ENCODE data around the gene SRD5A1. TPM values are rescaled to one million over a fixed set of nuclear protein-coding genes. Genes with fewer than 3 reads are reported as not detected.

The SRD5A1 gene
- total RNA-seq, 4 donors from 2014 or later, result 3.0 to 7.5 (median 5.0) TPM

DNA sequence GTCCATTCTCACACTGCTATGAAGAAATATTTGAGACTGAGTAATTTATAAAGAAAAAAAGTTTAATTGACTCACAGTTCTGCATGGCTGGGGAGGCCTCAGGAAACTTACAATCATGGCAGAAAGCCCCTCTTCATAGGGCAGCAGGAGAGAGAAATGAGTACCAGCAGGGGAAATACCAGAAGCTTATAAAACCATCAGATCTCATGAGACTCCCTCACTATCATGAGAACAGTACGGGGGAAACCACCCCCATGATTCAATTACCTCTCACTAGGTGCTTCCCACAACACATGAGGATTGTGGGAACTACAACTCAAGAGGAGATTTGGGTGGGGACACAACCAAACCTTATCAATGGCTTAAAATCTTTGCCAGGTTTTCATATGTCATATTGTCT, 59.7 kb downstream of the SRD5A1 start:
- TF ChIP-seq POLR2A (IDR thresholded peaks at IDR 0.05), result no peak
- no peak for TF ChIP-seq CTCF (IDR thresholded peaks at IDR 0.05)
- H3K4me3 ChIP-seq (replicated peaks in 1 of 3), result no peak overlapping the region
- DNase-seq, result no peak
- H3K27me3 ChIP-seq, result no peaks in the 10 kb centered on the region
- 64% methylated on average over 1 of the region's 1 CpG for WGBS, 2 donors
- no peak overlapping the region for H3K27ac ChIP-seq
- no peaks in the 10 kb centered on the region for H3K9me3 ChIP-seq
- H3K36me3 ChIP-seq, result no peaks in the 10 kb centered on the region
- no peaks in the 10 kb centered on the region for H3K4me1 ChIP-seq
- intact Hi-C loops (cut with DNase I), result no loop called here

- no peaks in the 10 kb centered on the region for H3K9me3 ChIP-seq
- H3K4me3 ChIP-seq (replicated peaks in 1 of 3), result no peak overlapping the region
- H3K4me1 ChIP-seq, result no peaks in the 10 kb centered on the region
- 82 to 90% methylated on average over 1 of the region's 1 CpG for WGBS, 2 donors
- no peaks in the 10 kb centered on the region for H3K36me3 ChIP-seq
- no peaks in the 10 kb centered on the region for H3K27me3 ChIP-seq
- TF ChIP-seq POLR2A (IDR thresholded peaks at IDR 0.05), result no peak
- no peak for DNase-seq
- intact Hi-C loops (cut with DNase I), result no loop called here
- no peak overlapping the region for H3K27ac ChIP-seq
Observed at GRCh38 chr5:6698696-6699095, 65.5 kb downstream of the SRD5A1 start.

DNA sequence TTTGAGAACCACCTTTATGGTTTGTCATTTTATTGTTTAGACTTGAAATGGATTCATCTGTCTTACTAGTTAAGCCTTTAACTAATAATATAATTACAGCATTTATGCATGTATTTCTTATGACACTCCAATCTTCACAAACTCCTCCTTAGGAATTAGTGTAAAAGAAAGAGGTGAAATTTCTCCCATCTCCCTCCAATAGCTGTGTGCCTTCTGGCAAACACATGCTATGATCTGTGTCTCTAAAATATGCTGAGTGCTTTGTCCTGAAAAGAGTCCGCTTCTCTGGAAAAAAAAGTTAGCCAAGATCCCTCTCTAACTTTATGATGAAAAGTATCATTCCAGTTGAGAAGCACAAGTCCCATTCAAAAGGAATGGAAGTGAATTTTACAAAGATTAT, 66.1 kb downstream of the SRD5A1 start:
- no peak overlapping the region for H3K27ac ChIP-seq
- H3K27me3 ChIP-seq, result no peaks in the 10 kb centered on the region
- DNase-seq, result no peak
- TF ChIP-seq CTCF (IDR thresholded peaks at IDR 0.05), result no peak
- TF ChIP-seq POLR2A (IDR thresholded peaks at IDR 0.05), result no peak
- no peak overlapping the region for H3K4me3 ChIP-seq (replicated peaks in 1 of 3)
- intact Hi-C loops (cut with DNase I), result no loop called here
- no peaks in the 10 kb centered on the region for H3K9me3 ChIP-seq
- peaks cover 0 to 5% of the 10 kb centered on the region in 2 donors for H3K4me1 ChIP-seq
- no peaks in the 10 kb centered on the region for H3K36me3 ChIP-seq
- 77 to 86% methylated on average over 1 of the region's 1 CpG for WGBS, 2 donors

DNA sequence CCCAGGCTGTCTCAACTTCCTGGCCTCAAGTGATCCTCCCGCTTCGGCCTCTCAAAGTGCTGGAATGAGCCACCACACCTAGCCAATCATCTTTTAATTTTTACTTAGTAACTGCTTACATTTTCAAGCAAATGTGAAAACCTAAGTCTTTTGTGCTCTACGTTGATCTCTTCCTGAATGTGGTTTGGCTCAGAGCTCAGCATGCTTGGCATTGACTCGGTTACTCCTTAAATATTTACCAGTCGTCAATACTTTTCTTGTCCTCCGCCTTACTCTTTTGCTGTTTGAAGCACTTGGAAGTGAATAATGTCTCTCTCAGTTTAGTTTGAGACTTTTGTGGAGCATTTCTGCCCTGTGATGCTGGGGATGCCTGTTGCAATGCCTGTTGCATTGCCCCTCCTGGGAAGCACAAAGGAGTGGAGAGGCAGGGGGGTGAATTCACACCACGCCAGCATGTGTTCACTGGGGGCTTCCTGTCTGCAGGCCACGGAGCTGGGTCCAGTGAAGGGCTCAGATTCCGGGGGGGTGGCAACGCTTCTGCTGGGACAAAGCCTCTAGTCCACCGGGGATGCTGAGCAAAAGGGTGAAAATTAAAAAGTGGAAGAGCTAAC, 66.9 kb downstream of the SRD5A1 start:
- H3K27me3 ChIP-seq, result no peaks in the 10 kb centered on the region
- DNase-seq, result no peak
- peaks cover 0 to 13% of the 10 kb centered on the region in 2 donors for H3K4me1 ChIP-seq
- intact Hi-C loops (cut with DNase I), result no loop called here
- 54 to 59% methylated on average over 11 of the region's 11 CpGs for WGBS, 2 donors
- no peak overlapping the region for H3K4me3 ChIP-seq (replicated peaks in 1 of 3)
- TF ChIP-seq CTCF (IDR thresholded peaks at IDR 0.05) (no peak), POLR2A (IDR thresholded peaks at IDR 0.05) (no peak)
- H3K27ac ChIP-seq, result no peak overlapping the region
- no peaks in the 10 kb centered on the region for H3K36me3 ChIP-seq
- no peaks in the 10 kb centered on the region for H3K9me3 ChIP-seq

DNA sequence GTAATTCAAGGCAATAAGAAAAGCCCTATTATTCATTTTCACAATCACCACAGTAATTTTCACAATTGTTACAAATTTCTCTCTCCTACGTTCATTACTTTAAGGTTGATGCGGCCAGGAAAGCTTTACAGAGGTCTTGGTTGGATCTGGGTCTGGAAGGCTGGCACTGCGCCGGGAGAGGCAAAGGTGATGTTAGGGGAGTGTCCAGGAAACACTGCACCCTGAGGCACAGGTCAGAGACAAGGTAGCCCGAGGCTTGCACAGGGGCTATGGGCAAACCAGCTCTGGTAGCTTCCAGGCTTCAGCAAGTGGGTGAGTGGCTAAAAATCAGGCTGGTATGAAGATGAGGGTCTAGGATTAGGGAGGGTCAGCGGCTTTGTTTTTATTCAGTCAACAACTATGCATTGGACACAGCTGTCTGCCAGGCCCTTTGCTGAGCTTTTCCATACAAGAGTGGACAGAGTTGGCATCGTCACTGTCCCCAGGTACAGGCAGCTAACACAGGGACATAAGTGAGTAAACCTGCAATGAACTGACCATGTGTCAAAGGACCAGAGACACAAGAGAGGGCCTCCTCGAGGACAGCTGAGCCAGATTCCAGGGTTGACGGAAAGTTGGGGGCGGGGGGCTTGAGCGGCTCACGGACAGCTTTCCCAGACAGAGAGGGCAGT, 67.6 kb downstream of the SRD5A1 start:
- intact Hi-C loops (cut with DNase I), result no loop called here
- TF ChIP-seq POLR2A (IDR thresholded peaks at IDR 0.05) (no peak), CTCF (IDR thresholded peaks at IDR 0.05) (no peak)
- Histone ChIP-seq H3K36me3 (no peaks in the 10 kb centered on the region), H3K27me3 (no peaks in the 10 kb centered on the region), H3K27ac (no peak overlapping the region), H3K9me3 (no peaks in the 10 kb centered on the region), H3K4me3 (replicated peaks in 1 of 3) (no peak overlapping the region), H3K4me1 (peaks cover 0 to 15% of the 10 kb centered on the region in 2 donors)
- DNase-seq, result no peak
- WGBS, 2 donors, result 66 to 74% methylated on average over 12 of the region's 12 CpGs
